ENCODE measurements around the gene SLFN12L. TPM values are rescaled to one million over a fixed set of nuclear protein-coding genes. Genes with fewer than 3 reads are reported as not detected.
"Not testable (repeated sequence)": the region's sequence is repeated elsewhere in the genome, so short reads cannot be mapped to it uniquely, and the experiment has no call there.

The SLFN12L gene
- total and polyA plus RNA-seq, 3 donors from 2014 or later: 0.69 to 1.4 (median 1.0) TPM

- Histone ChIP-seq H3K27me3 (no peaks in the 10 kb centered on the region), H3K36me3 (ENCODE audit: low read depth, missing control alignments) (no peaks in the 10 kb centered on the region), H3K9me3 (no peaks in the 10 kb centered on the region), H3K27ac (no peak overlapping the region), H3K4me3 (no peak overlapping the region), H3K4me1 (no peaks in the 10 kb centered on the region)
- TF ChIP-seq, protein P1, sequence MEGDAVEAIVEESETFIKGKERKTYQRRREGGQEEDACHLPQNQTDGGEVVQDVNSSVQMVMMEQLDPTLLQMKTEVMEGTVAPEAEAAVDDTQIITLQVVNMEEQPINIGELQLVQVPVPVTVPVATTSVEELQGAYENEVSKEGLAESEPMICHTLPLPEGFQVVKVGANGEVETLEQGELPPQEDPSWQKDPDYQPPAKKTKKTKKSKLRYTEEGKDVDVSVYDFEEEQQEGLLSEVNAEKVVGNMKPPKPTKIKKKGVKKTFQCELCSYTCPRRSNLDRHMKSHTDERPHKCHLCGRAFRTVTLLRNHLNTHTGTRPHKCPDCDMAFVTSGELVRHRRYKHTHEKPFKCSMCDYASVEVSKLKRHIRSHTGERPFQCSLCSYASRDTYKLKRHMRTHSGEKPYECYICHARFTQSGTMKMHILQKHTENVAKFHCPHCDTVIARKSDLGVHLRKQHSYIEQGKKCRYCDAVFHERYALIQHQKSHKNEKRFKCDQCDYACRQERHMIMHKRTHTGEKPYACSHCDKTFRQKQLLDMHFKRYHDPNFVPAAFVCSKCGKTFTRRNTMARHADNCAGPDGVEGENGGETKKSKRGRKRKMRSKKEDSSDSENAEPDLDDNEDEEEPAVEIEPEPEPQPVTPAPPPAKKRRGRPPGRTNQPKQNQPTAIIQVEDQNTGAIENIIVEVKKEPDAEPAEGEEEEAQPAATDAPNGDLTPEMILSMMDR (IDR thresholded peaks at IDR 0.05): no peak
- no peak for TF ChIP-seq POLR2A (IDR thresholded peaks at IDR 0.05)
- intact Hi-C loops (cut with DNase I; ENCODE audit: low total_unique reads): no loop called here
- no peak for DNase-seq
- WGBS, 2 donors: 83 to 84% methylated on average over 3 of the region's 3 CpGs
Measured at GRCh38 chr17:35519439-35519838, 18.0 kb downstream of the SLFN12L start.

DNA sequence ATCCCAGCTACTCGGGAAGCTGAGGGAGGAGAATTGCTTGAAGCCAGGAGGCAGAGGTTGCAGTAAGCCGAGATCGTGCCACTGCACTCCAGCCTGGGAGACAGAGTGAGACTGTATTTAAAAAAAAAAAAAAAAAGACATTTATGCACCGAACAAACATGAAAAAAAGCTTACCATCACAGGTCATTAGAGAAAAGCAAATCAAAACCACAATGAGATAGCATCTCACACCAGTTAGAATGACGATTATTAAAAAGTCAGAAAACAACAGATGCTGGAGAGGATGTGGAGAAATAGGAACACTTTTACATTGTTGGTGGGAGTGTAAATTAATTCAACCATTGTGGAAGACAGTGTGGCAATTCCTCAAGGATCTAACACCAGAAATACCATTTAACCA, 19.0 kb downstream of the SLFN12L start:
- H3K27me3 ChIP-seq; H3K4me3 ChIP-seq; H3K9me3 ChIP-seq; H3K36me3 ChIP-seq (ENCODE audit: low read depth, missing control alignments); intact Hi-C loops (cut with DNase I; ENCODE audit: low total_unique reads); H3K4me1 ChIP-seq; DNase-seq; H3K27ac ChIP-seq: not testable (repeated sequence)
- 88 to 93% methylated on average over 5 of the region's 5 CpGs for WGBS, 2 donors

DNA sequence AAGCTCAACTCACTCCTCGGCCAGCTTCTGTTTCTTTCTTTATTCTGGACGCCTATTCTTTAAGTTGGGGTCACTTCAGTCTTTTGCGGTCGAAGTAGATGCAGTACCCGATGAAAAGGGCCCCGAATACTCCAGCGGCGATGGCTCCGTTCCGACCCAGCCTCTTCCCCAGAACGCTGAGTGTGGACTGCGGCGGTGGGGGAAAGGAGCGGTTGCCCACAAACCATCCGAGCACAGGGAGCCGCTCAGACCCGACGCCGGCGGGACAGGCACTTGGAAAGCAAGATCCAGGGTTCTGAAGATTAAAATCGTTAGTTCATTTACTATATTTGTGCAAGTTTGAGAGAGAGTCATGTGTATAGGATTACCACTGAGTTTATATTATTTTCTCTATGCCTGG, 22.5 kb downstream of the SLFN12L start:
- intact Hi-C loops (cut with DNase I; ENCODE audit: low total_unique reads): no loop called here
- Histone ChIP-seq H3K4me1 (no peaks in the 10 kb centered on the region), H3K27ac (no peak overlapping the region), H3K36me3 (ENCODE audit: low read depth, missing control alignments) (no peaks in the 10 kb centered on the region), H3K4me3 (no peak overlapping the region), H3K27me3 (no peaks in the 10 kb centered on the region), H3K9me3 (no peaks in the 10 kb centered on the region)
- TF ChIP-seq POLR2A (IDR thresholded peaks at IDR 0.05): no peak
- TF ChIP-seq, protein P1 (IDR thresholded peaks at IDR 0.05): no peak
- no peak for DNase-seq
- WGBS, 2 donors: 46 to 54% methylated on average over 21 of the region's 21 CpGs

DNA sequence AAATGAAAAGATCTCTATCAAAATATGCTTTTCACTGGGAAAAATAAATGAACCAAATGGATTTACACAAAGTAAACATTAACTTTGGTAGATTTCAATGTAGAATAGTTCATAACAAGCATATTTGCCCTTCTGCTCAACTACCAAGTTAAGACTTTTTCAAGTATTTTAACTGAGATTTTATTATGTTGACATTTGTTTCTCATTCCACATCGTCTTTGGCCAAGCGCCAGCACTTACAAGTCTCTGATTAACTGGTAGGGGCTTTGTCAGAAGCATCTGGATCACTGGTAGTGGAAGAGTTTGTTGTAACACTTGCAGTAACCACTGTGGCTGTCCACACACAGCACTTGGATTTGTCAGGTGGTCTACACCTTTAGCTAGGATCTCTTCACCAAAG, 22.9 kb downstream of the SLFN12L start:
- TF ChIP-seq POLR2A (IDR thresholded peaks at IDR 0.05): no peak
- TF ChIP-seq, protein P1 (IDR thresholded peaks at IDR 0.05): no peak
- H3K36me3 ChIP-seq (ENCODE audit: low read depth, missing control alignments): no peaks in the 10 kb centered on the region
- H3K4me1 ChIP-seq: no peaks in the 10 kb centered on the region
- no peak overlapping the region for H3K27ac ChIP-seq
- intact Hi-C loops (cut with DNase I; ENCODE audit: low total_unique reads): no loop called here
- no peaks in the 10 kb centered on the region for H3K9me3 ChIP-seq
- DNase-seq: no peak
- no peak overlapping the region for H3K4me3 ChIP-seq
- no peaks in the 10 kb centered on the region for H3K27me3 ChIP-seq
- 38 to 52% methylated on average over 2 of the region's 2 CpGs for WGBS, 2 donors

DNA sequence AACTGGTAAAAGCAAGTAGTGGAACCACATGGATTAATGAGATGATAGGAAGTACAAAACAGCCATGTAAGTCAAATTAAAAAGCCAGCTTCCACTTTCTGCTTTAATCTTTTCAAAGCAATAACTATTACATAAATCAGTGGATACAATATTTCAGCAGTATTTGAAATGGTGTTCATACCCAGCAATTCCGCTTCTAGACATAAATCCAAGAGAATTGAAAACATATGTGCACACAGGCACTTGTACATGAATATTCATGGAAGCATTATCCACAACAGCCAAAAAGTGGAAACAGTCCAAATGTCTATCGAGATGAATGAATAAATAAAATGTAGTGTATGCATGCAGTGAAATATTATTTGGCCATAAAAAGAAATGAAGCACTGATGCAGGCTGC, 27.4 kb downstream of the SLFN12L start:
- Histone ChIP-seq H3K36me3 (ENCODE audit: low read depth, missing control alignments) (no peaks in the 10 kb centered on the region), H3K27ac (no peak overlapping the region), H3K4me1 (no peaks in the 10 kb centered on the region), H3K27me3 (no peaks in the 10 kb centered on the region), H3K4me3 (no peak overlapping the region), H3K9me3 (no peaks in the 10 kb centered on the region)
- 83 to 94% methylated on average over 2 of the region's 2 CpGs for WGBS, 2 donors
- intact Hi-C loops (cut with DNase I; ENCODE audit: low total_unique reads): no loop called here
- TF ChIP-seq POLR2A (IDR thresholded peaks at IDR 0.05): no peak
- TF ChIP-seq, protein P1 (IDR thresholded peaks at IDR 0.05): no peak
- DNase-seq: no peak

- H3K9me3 ChIP-seq; intact Hi-C loops (cut with DNase I; ENCODE audit: low total_unique reads); H3K27me3 ChIP-seq; H3K4me1 ChIP-seq; DNase-seq; H3K27ac ChIP-seq; H3K36me3 ChIP-seq (ENCODE audit: low read depth, missing control alignments); H3K4me3 ChIP-seq: not testable (repeated sequence)
- WGBS, 2 donors: 79% methylated on average over 3 of the region's 3 CpGs
Measured at GRCh38 chr17:35507714-35508113, 29.8 kb downstream of the SLFN12L start.

Data from testis (tissue), 3 donors.